Neural cell (in vitro differentiated cells): Measurements from ENCODE around the gene EPHB3. TPM values are rescaled to one million over a fixed set of nuclear protein-coding genes. Genes with fewer than 3 reads are reported as not detected.

Experiments
- H2AFZ ChIP-seq: fragments of 200-600, 300-800 bp; sonication (generic), shearing (Covaris generic); 2 replicates; pipeline ENCODE4 v1.6.0; 2014; ENCODE audit warnings: low read depth, mild to moderate bottlenecking, antibody characterized with exemption, low read length, moderate library complexity
- H3F3A ChIP-seq: fragments of 200-600 bp; shearing (Covaris generic); 2 replicates; pipeline ENCODE4 v1.6.1; 2016; ENCODE audit warnings: mild to moderate bottlenecking, moderate library complexity, mixed read lengths, antibody characterized with exemption, low read length; ENCODE audit not compliant: insufficient read depth, poor library complexity, severe bottlenecking
- H3K27ac ChIP-seq: fragments of 200-600, 300-800 bp; sonication (generic), shearing (Covaris generic); 2 replicates; pipeline ENCODE4 v1.5.1; 2014; ENCODE audit warnings: mild to moderate bottlenecking, low read length, moderate library complexity
- H3K27me3 ChIP-seq: fragments of 300-800, 200-600 bp; sonication (generic), shearing (Covaris generic); 2 replicates; pipeline ENCODE4 v1.6.0; 2014; ENCODE audit warnings: mild to moderate bottlenecking, low read depth, low read length, moderate library complexity; ENCODE audit not compliant: insufficient read depth
- H3K36me3 ChIP-seq: fragments of 300-800, 200-600 bp; sonication (generic), shearing (Covaris generic); 2 replicates; pipeline ENCODE4 v1.5.1; 2014; ENCODE audit warnings: mild to moderate bottlenecking, antibody characterized with exemption, low read length, moderate library complexity; ENCODE audit not compliant: insufficient read depth
- H3K4me2 ChIP-seq: fragments of 300-800, 200-600 bp; sonication (generic), shearing (Covaris generic); 2 replicates; pipeline ENCODE4 v1.6.0; 2014; ENCODE audit warnings: mild to moderate bottlenecking, low read length
- H3K4me3 ChIP-seq: fragments of 300-800, 200-600 bp; sonication (generic), shearing (Covaris generic); 2 replicates; pipeline ENCODE4 v1.5.1; 2014; ENCODE audit warnings: mild to moderate bottlenecking, low read length, moderate library complexity
- H3K79me2 ChIP-seq: fragments of 200-600 bp; shearing (Covaris generic); replicated peaks from 2 replicates; pipeline ENCODE4 v1.6.0; 2014; ENCODE audit warnings: mild to moderate bottlenecking, low read length, moderate library complexity; ENCODE audit not compliant: insufficient read depth
- H3K9ac ChIP-seq: fragments of 300-800, 200-600 bp; sonication (generic), shearing (Covaris generic); 2 replicates; pipeline ENCODE4 v1.6.1; 2016; ENCODE audit warnings: mild to moderate bottlenecking, low read length, mixed read lengths
- H3K9me2 ChIP-seq: fragments of 200-600 bp; shearing (Covaris generic); 2 replicates; pipeline ENCODE4 v1.6.1; 2016; ENCODE audit warnings: mild to moderate bottlenecking, low read length, mixed read lengths; ENCODE audit not compliant: insufficient read depth
- H3K9me3 ChIP-seq: fragments of 200-600, 300-800 bp; sonication (generic), shearing (Covaris generic); 2 replicates; pipeline ENCODE4 v1.6.1; 2016; ENCODE audit warnings: mild to moderate bottlenecking, mixed run types, low read length, moderate library complexity, mixed read lengths
- H4K20me1 ChIP-seq: fragments of 200-600 bp; shearing (Covaris generic); 2 replicates; pipeline ENCODE4 v1.6.1; 2016; ENCODE audit warnings: mild to moderate bottlenecking, mixed run types; ENCODE audit not compliant: insufficient read depth
- EP300 ChIP-seq: fragments of 450-650 bp; conservative IDR thresholded peaks from 2 replicates; pipeline ENCODE4 v1.6.1; 2014; ENCODE audit warnings: antibody characterized with exemption, mild to moderate bottlenecking, moderate library complexity; ENCODE audit not compliant: poor library complexity, severe bottlenecking
- EZH2 ChIP-seq: fragments of 200-600, 300-800 bp; shearing (Covaris generic), sonication (generic); IDR thresholded peaks from 2 replicates; pipeline ENCODE4 v1.6.1; 2014; ENCODE audit warnings: antibody characterized with exemption, low read length, borderline replicate concordance, mild to moderate bottlenecking; ENCODE audit not compliant: insufficient read depth, poor library complexity, severe bottlenecking
- MXI1 ChIP-seq: fragments of 450-650 bp; conservative IDR thresholded peaks from 2 replicates; pipeline ENCODE4 v1.6.1; 2014; ENCODE audit warnings: antibody characterized with exemption, mild to moderate bottlenecking; ENCODE audit not compliant: poor library complexity, severe bottlenecking
- POLR2AphosphoS5 ChIP-seq: IDR thresholded peaks from 2 replicates; pipeline ENCODE4 v1.6.1; 2012
- RAD21 ChIP-seq: fragments of 450-650 bp; conservative IDR thresholded peaks from 2 replicates; pipeline ENCODE4 v1.6.1; 2014; ENCODE audit warnings: antibody characterized with exemption, mild to moderate bottlenecking, moderate library complexity
- SMC3 ChIP-seq: fragments of 450-650 bp; conservative IDR thresholded peaks from 2 replicates; pipeline ENCODE4 v1.6.1; 2014; ENCODE audit warnings: antibody characterized with exemption, mild to moderate bottlenecking, moderate library complexity; ENCODE audit not compliant: poor library complexity
- TAF1 ChIP-seq: IDR thresholded peaks from 2 replicates; pipeline ENCODE4 v1.6.1; 2012; ENCODE audit warnings: low read depth
- polyA plus RNA-seq: library from polyadenylated mRNA; depleted of rRNA; stranded (reverse); fragments of >200 nt; gene quantifications from 2 replicates; pipeline ENCODE4 v1.2.3, GENCODE V29; 2014
- TF ChIP-seq, protein P1 (sequence below): fragments of 450-650 bp; IDR thresholded peaks from 2 replicates; pipeline ENCODE4 v1.5.1; 2014; ENCODE audit warnings: antibody characterized with exemption, mild to moderate bottlenecking, moderate library complexity; ENCODE audit not compliant: poor library complexity, severe bottlenecking
- TF ChIP-seq, protein P2 (sequence below): IDR thresholded peaks from 2 replicates; pipeline ENCODE4 v1.6.1; 2012; ENCODE audit warnings: borderline replicate concordance

Gene EPHB3
- polyA plus RNA-seq, 1 donor from 2014 or later, result 4.3 TPM

DNA sequence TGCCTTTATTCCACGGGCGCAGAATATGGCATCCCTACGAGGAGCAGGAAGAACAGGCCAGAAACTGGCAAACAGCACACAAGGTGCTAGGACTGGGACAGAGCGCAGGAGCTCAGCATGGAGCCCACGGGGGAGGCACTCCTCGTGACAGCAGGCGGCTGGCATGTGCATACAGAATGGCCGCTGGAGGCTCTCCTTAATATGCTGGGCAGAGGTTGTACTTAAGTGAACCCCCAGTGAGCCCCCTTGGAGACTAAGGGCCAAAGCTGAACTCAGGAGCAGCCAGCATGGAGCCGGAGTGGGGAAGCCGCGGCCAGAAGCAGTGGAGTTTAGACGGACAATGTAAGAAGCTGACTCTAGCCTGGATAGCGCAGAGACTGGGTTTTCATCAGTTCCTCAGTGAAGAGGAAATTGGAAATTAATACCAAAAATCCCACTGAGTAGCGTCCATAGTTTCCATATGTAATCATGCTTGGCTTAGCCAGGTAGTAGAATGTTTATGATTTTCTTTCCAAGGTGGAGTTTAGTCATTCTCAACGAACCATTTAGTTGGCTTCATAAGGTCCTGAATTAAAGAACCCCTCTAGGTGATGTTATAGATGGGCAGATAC lies 69.4 kb downstream of the EPHB3 start:
- no peaks in the 10 kb centered on the region for H3K27me3 ChIP-seq
- no peaks in the 10 kb centered on the region for H3F3A ChIP-seq
- no peaks in the 10 kb centered on the region for H3K9me3 ChIP-seq
- no peak overlapping the region for H3K4me3 ChIP-seq
- no peaks in the 10 kb centered on the region for H3K36me3 ChIP-seq
- no peak overlapping the region for H3K27ac ChIP-seq
- H3K9ac ChIP-seq, result no peak overlapping the region
- no peaks in the 10 kb centered on the region for H3K79me2 ChIP-seq
- H2AFZ ChIP-seq, result no peak overlapping the region
- H4K20me1 ChIP-seq, result no peaks in the 10 kb centered on the region
- TF ChIP-seq, protein P1, sequence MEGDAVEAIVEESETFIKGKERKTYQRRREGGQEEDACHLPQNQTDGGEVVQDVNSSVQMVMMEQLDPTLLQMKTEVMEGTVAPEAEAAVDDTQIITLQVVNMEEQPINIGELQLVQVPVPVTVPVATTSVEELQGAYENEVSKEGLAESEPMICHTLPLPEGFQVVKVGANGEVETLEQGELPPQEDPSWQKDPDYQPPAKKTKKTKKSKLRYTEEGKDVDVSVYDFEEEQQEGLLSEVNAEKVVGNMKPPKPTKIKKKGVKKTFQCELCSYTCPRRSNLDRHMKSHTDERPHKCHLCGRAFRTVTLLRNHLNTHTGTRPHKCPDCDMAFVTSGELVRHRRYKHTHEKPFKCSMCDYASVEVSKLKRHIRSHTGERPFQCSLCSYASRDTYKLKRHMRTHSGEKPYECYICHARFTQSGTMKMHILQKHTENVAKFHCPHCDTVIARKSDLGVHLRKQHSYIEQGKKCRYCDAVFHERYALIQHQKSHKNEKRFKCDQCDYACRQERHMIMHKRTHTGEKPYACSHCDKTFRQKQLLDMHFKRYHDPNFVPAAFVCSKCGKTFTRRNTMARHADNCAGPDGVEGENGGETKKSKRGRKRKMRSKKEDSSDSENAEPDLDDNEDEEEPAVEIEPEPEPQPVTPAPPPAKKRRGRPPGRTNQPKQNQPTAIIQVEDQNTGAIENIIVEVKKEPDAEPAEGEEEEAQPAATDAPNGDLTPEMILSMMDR, result no peak
- TF ChIP-seq RAD21 (no peak), EZH2 (no peak), TAF1 (no peak), POLR2AphosphoS5 (no peak), MXI1 (no peak), SMC3 (no peak), EP300 (no peak)
- TF ChIP-seq, protein P2, sequence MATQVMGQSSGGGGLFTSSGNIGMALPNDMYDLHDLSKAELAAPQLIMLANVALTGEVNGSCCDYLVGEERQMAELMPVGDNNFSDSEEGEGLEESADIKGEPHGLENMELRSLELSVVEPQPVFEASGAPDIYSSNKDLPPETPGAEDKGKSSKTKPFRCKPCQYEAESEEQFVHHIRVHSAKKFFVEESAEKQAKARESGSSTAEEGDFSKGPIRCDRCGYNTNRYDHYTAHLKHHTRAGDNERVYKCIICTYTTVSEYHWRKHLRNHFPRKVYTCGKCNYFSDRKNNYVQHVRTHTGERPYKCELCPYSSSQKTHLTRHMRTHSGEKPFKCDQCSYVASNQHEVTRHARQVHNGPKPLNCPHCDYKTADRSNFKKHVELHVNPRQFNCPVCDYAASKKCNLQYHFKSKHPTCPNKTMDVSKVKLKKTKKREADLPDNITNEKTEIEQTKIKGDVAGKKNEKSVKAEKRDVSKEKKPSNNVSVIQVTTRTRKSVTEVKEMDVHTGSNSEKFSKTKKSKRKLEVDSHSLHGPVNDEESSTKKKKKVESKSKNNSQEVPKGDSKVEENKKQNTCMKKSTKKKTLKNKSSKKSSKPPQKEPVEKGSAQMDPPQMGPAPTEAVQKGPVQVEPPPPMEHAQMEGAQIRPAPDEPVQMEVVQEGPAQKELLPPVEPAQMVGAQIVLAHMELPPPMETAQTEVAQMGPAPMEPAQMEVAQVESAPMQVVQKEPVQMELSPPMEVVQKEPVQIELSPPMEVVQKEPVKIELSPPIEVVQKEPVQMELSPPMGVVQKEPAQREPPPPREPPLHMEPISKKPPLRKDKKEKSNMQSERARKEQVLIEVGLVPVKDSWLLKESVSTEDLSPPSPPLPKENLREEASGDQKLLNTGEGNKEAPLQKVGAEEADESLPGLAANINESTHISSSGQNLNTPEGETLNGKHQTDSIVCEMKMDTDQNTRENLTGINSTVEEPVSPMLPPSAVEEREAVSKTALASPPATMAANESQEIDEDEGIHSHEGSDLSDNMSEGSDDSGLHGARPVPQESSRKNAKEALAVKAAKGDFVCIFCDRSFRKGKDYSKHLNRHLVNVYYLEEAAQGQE, result no peak
- no peaks in the 10 kb centered on the region for H3K9me2 ChIP-seq
- no peak overlapping the region for H3K4me2 ChIP-seq

DNA sequence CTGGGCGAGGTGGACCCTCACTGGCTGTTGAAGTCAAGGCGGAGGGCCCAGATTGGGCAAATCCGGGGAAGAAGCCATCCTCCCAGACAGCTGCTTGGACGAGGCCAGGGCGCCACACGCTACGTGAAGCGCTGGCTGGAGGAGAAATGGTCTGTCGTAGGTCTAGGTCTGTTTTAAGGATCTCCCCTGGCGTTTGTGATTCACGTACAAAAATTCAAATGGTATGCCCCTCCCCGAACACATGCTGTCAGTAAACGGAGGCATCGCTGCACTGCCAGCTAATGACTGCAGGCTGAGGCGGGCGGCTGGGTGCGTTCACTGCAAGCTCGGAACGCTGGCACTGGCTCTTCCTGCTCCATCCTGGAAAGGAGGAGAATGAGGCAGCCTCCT lies 69.9 kb downstream of the EPHB3 start:
- H3F3A ChIP-seq, result no peaks in the 10 kb centered on the region
- no peak overlapping the region for H3K27ac ChIP-seq
- no peak overlapping the region for H2AFZ ChIP-seq
- no peak overlapping the region for H3K4me2 ChIP-seq
- H4K20me1 ChIP-seq, result no peaks in the 10 kb centered on the region
- no peaks in the 10 kb centered on the region for H3K27me3 ChIP-seq
- H3K36me3 ChIP-seq, result no peaks in the 10 kb centered on the region
- no peaks in the 10 kb centered on the region for H3K79me2 ChIP-seq
- no peaks in the 10 kb centered on the region for H3K9me3 ChIP-seq
- no peak overlapping the region for H3K9ac ChIP-seq
- H3K9me2 ChIP-seq, result no peaks in the 10 kb centered on the region
- no peak overlapping the region for H3K4me3 ChIP-seq
- no peak for TF ChIP-seq SMC3
- TF ChIP-seq, protein P2, result no peak
- TF ChIP-seq, protein P1, result no peak
- no peak for TF ChIP-seq MXI1
- TF ChIP-seq POLR2AphosphoS5, result no peak
- no peak for TF ChIP-seq RAD21
- no peak for TF ChIP-seq EZH2
- TF ChIP-seq EP300, result no peak
- TF ChIP-seq TAF1, result no peak
